Midbrain (tissue), 1 donor: ENCODE results near the gene IRF2BP1.

Experiments
- DNase-seq: peaks from one replicate; lab custom pipeline; 2025; lab: John Stamatoyannopoulos, UW

Gene IRF2BP1

DNA sequence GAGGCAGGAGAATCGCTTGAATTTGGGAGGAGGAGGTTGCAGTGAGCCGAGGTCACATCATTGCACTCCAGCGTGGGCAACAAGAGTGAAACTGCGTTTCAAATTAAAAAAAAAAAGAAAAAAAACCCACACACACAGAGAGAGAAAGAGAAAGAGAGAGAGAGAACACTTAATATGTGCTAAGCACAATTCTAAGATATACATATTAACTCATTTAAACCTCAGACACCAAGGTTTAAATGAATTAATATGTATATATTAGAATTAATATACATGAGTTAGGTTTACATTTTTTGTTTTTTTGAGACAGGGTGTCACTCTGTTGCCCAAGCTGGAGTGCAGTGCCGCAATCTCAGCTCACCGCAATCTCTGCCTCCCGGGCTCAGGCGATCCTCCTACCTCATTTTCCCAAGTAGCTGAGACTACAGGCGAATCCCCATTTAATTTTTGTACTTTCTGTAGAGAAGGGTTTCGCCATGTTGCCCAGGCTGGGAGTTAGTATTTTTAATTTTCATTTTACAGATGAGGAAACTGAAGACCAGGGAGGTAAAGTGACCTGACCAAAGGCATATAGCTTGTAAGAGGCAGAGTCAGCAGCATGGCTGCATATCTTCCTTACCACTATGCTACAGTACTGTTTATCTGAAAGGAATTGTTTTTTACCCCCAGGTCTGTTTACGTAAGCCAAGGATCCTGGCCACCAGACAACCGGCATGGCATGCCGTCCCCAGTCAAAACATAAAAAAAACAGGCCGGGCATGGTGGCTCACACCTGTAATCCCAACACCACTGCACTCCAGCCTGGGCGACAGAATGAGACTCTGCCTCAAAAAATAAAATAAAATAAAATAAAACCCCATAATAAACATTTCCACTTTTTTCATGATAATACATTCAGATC is 25.3 kb downstream of the IRF2BP1 start:
- no peak for DNase-seq

DNA sequence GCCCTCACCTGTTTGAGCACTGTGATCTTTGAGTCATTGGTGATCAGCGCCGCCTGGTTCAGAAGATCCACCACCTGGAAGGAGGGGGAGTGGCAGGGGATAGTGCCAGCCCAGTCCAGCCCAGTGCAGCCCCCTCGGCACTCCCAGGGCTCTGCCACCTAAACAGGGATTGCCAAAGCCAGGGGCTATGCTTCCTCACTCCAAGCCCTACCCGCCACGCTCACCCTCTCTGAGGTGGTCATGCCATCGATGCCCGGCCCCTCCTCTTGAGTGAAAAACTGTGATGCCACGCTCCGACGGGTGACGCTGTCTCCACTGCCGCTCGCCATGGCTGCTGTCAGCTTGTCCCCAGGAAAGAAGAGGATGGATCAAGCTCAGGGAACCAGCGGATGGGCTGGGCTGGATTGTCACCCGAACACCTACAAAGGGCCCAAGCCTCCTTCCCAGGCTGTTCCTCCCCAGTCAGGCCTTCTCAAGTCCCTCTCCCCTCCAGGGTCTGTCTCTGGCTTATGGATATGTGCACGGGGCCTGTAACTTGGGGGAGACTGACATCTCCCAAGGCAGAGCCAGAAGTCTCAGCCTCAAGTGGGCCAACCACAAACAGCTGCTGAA is 31.7 kb downstream of the IRF2BP1 start:
- DNase-seq = no peak

DNA sequence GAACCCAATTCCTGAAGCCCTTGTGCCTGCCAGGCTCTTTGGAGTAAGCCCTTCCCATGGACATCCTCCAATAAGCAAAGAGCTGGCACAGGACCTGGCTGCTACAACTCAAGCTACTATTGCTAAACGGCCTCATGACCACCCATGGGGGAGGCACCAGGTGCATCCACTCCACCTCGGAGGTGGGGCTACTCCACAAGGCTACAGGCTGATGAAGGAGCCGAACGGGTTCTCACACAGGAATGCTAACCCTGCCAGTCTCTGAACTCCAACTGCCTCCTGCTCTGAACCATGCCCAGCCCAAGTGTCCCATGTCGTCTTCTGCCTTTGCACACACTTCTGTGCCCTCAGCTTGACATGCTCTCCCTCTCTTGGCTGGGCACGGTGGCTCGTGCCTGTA is 33.0 kb downstream of the IRF2BP1 start:
- no peak for DNase-seq

DNA sequence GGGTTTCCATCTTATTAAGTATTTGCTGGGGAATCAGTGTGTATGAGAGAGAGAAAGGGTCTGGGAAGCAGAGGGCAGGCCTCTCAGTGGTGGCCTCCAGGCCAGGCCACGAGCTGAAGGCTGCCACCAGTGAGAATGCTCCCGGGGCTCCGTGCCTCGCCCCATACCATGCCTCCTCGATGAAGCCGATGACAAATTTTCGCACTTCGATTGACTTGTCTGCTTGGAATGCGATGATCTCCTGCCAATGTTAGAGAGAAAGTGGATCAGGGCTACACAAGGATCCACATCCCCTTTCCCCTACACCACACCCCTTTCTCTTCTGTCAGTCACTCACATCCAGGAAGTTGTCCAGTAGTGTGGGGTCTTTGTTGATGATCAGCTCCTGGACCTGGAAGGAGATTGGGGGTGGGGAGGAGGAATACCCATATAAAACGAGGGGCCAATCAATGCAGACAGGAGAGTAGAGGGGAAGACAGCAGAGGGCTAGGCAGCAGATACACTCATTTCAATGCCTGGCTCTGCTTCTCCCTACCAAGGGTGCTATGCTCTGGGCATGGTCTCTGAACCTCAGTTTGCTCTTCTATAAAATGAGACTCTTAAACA is 33.7 kb downstream of the IRF2BP1 start:
- no peak for DNase-seq

DNA sequence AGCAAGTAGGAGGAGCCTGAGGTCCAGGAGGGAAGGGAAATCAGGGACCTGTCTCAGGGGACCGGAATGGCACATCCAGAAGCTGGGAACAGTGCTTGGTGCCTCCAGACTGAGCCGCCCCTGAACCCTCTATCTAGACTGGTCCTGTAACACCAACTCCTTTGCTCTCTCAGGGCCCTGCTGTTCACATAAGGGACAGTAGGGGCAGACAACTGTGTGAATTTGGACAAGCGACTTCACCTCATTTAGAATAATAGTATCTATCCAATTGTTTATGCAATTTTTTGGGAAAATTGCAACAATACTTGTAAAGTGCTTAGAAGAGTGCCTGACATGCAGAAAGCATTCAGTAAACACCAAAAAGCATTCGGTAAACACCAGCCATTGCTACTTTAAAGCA is 37.0 kb downstream of the IRF2BP1 start:
- no peak for DNase-seq

DNA sequence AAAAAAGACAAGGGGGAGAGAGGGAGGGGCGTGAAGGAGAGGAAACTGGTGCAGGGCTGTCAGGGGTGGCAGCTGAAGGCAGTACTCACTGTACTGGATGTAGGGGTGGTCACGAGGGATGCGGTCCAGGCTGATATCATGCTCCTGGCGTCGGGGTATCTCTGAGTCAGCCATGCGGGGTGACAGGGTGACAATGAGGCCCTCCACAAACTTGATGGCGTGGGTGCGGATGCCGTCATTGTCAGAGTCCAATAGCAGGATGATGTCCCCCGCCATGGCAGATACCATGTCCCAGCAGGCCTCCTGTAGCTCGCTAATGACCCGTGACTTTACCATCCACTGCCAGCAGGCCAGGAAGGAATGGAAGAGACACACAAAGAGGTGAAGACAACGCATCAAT is 38.3 kb downstream of the IRF2BP1 start:
- DNase-seq = no peak

DNA sequence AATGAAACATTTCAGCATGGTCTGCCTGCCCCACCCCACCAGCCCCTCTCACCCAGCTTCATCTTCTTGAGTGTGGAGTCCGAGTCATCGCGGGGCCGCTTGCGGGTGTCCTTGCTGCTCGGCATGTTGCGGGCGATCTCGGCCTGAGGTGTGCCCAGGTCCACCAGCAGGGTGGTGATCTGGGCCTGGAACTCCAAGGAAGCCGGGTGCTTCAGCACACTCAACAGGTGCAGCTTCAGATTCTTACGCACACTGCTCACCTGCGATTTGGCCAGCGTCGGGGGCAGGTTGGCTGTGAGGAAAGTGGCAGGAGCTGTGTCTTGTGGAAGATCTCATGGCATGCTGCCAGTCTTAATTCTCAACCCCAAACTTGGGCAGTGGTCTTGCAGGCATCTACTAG is 43.7 kb downstream of the IRF2BP1 start:
- no peak for DNase-seq

DNA sequence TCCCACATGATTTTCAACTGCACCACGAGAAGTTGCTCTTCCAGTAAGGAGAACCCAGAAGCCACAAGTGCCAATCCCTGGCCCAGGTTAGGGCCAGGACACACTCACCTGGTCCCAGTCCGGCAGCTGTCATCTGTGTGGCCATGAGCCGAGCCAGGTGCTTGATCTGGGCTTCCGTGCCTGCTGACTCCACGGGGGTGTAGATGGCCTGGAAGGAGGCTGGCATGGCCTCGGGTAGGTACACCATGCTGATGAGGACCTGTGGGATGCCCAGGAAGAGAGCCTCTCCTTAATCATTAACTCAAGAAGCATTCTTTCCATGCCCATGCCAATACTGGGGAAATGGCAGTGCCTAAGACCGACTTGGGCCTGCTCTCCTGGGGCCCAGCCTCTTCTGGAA is 51.0 kb downstream of the IRF2BP1 start:
- DNase-seq = no peak
